Osteoblast (primary cell): Measurements from ENCODE around the gene SMC3. TPM values are rescaled to one million over a fixed set of nuclear protein-coding genes. Genes with fewer than 3 reads are reported as not detected.

Experiments
- DNase-seq: peaks from one replicate; pipeline ENCODE4 v3.0.0; 2011; ENCODE audit warnings: low spot score, mixed read lengths; ENCODE audit not compliant: insufficient read length; ENCODE audit errors: missing footprints
- H2AFZ ChIP-seq: 2 replicates; pipeline ENCODE4 v1.6.0; 2011; ENCODE audit warnings: mild to moderate bottlenecking, low read length
- H3K27ac ChIP-seq: 2 replicates; pipeline ENCODE4 v1.5.1; 2011; ENCODE audit warnings: mild to moderate bottlenecking, low read depth, low read length, moderate library complexity
- H3K27me3 ChIP-seq: 2 replicates; pipeline ENCODE4 v1.6.0; 2012; ENCODE audit warnings: mild to moderate bottlenecking, control low read depth, inconsistent platforms, low read length, moderate library complexity; ENCODE audit not compliant: insufficient read depth
- H3K36me3 ChIP-seq: 2 replicates; pipeline ENCODE4 v1.5.1; 2011; ENCODE audit warnings: mild to moderate bottlenecking, low read length, control low read depth, moderate library complexity; ENCODE audit not compliant: insufficient read depth
- H3K4me1 ChIP-seq: 2 replicates; pipeline ENCODE4 v1.5.1; 2011; ENCODE audit warnings: mild to moderate bottlenecking, low read length, control low read depth, moderate library complexity; ENCODE audit not compliant: insufficient read depth
- H3K4me2 ChIP-seq: 2 replicates; pipeline ENCODE4 v1.6.0; 2011; ENCODE audit warnings: mild to moderate bottlenecking, low read length; ENCODE audit not compliant: insufficient read depth
- H3K4me3 ChIP-seq: fragments of 200-600 bp; sonication (generic); 3 replicates; pipeline ENCODE4 v1.5.1; 2012; ENCODE audit warnings: mild to moderate bottlenecking, low read length, inconsistent platforms; ENCODE audit not compliant: insufficient read depth
- H3K79me2 ChIP-seq: 2 replicates; pipeline ENCODE4 v1.6.0; 2012; ENCODE audit warnings: mild to moderate bottlenecking, low read length, control low read depth, inconsistent platforms; ENCODE audit not compliant: insufficient read depth
- H3K9me3 ChIP-seq: 2 replicates; pipeline ENCODE4 v1.5.1; 2011; ENCODE audit warnings: low read depth, low read length, control low read depth
- H4K20me1 ChIP-seq: 2 replicates; pipeline ENCODE4 v1.6.0; 2012; ENCODE audit warnings: mild to moderate bottlenecking, low read length, control low read depth; ENCODE audit not compliant: insufficient read depth
- CTCF ChIP-seq: IDR thresholded peaks from 2 replicates; pipeline ENCODE4 v1.5.1; 2011; ENCODE audit warnings: mild to moderate bottlenecking, low read depth, low read length, moderate library complexity; ENCODE audit errors: extremely low read depth
- total RNA-seq: library from RNA; depleted of rRNA; stranded (reverse); fragments of >200 nt; gene quantifications from 2 replicates; pipeline ENCODE4 v1.2.3, GENCODE V29; 2012

Gene SMC3
- total RNA-seq, 1 donor: 20.3 TPM

- Histone ChIP-seq H3K79me2 (peaks cover 33% of the 10 kb centered on the region), H3K27me3 (no peaks in the 10 kb centered on the region), H3K4me2 (peak overlapping the region; percentile 19), H3K4me3 (no peak overlapping the region), H3K36me3 (peaks cover 33% of the 10 kb centered on the region), H2AFZ (no peak overlapping the region), H4K20me1 (no peaks in the 10 kb centered on the region), H3K27ac (peak overlapping the region; percentile 61), H3K4me1 (peaks cover 12% of the 10 kb centered on the region), H3K9me3 (no peaks in the 10 kb centered on the region)
- DNase-seq: no peak
- TF ChIP-seq CTCF: no peak
Measured at GRCh38 chr10:110576220-110576619, 8.7 kb downstream of the SMC3 start.

GRCh38 chr10:110577056-110577455, 9.6 kb downstream of the SMC3 start:
- H3K79me2 ChIP-seq: peaks cover 26% of the 10 kb centered on the region
- H3K4me3 ChIP-seq: no peak overlapping the region
- peak overlapping the region; percentile 61 for H3K27ac ChIP-seq
- H3K4me2 ChIP-seq: peak overlapping the region; percentile 19
- TF ChIP-seq CTCF: no peak
- H2AFZ ChIP-seq: no peak overlapping the region
- no peaks in the 10 kb centered on the region for H3K9me3 ChIP-seq
- H3K4me1 ChIP-seq: peaks cover 12% of the 10 kb centered on the region
- peaks cover 40% of the 10 kb centered on the region for H3K36me3 ChIP-seq
- H3K27me3 ChIP-seq: no peaks in the 10 kb centered on the region
- H4K20me1 ChIP-seq: no peaks in the 10 kb centered on the region
- DNase-seq: peak; percentile 34

- peaks cover 63% of the 10 kb centered on the region for H3K36me3 ChIP-seq
- no peaks in the 10 kb centered on the region for H3K79me2 ChIP-seq
- H4K20me1 ChIP-seq: no peaks in the 10 kb centered on the region
- H3K4me3 ChIP-seq: no peak overlapping the region
- no peaks in the 10 kb centered on the region for H3K4me1 ChIP-seq
- no peak for TF ChIP-seq CTCF
- no peaks in the 10 kb centered on the region for H3K27me3 ChIP-seq
- H3K9me3 ChIP-seq: no peaks in the 10 kb centered on the region
- no peak for DNase-seq
- no peak overlapping the region for H2AFZ ChIP-seq
- no peak overlapping the region for H3K27ac ChIP-seq
- no peak overlapping the region for H3K4me2 ChIP-seq
Measured at GRCh38 chr10:110584006-110584405, 16.5 kb downstream of the SMC3 start.

GRCh38 chr10:110591760-110592159, 24.3 kb downstream of the SMC3 start:
- Histone ChIP-seq H3K4me3 (no peak overlapping the region), H3K79me2 (no peaks in the 10 kb centered on the region), H3K9me3 (no peaks in the 10 kb centered on the region), H3K27me3 (no peaks in the 10 kb centered on the region), H3K27ac (no peak overlapping the region), H3K36me3 (peaks cover 65% of the 10 kb centered on the region), H3K4me2 (no peak overlapping the region), H2AFZ (no peak overlapping the region), H3K4me1 (no peaks in the 10 kb centered on the region), H4K20me1 (no peaks in the 10 kb centered on the region)
- no peak for DNase-seq
- TF ChIP-seq CTCF: no peak
